Measurements from ENCODE around the gene ACSF2. TPM values are rescaled to one million over a fixed set of nuclear protein-coding genes. Genes with fewer than 3 reads are reported as not detected.
"Not testable (repeated sequence)": the region's sequence is repeated elsewhere in the genome, so short reads cannot be mapped to it uniquely, and the experiment has no call there.

Gene ACSF2
- total RNA-seq, 6 donors from 2014 or later = 52.3 to 239 (median 120) TPM

DNA sequence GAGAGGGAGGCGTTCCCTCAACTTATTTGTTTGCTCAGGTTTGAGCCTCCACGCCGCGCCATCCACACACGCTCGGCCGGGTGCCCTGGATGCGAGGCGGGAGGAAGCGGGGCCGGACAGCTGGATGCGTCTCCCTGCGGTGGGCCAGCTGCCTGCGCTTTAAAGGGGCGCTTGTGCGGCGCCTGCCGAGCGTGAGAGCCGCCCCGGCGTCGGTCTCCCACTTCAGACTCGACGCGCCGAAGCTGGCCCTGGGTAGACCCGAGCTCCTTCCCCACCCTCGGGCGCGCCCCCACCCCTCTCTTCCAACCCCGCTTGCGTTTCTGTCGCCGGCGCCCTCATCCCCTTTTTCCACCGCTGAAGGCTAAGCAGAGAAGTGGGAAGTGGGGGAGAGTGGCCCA lies 43.2 kb downstream of the ACSF2 start:
- Histone ChIP-seq H3K36me3 (peaks cover 0 to 29% (median 10%) of the 10 kb centered on the region in 4 donors), H3K27ac (no peak overlapping the region), H3K4me3 (peak overlapping the region in 3 of 4 donors; percentile 23 to 35 (median 26)), H3K9me3 (no peaks in the 10 kb centered on the region), H3K4me1 (peaks cover 10 to 25% (median 13%) of the 10 kb centered on the region in 4 donors), H3K27me3 (peaks cover 0 to 21% (median 4%) of the 10 kb centered on the region in 4 donors)
- TF ChIP-seq EP300 (IDR thresholded peaks at IDR 0.05) = no peak
- no peak for TF ChIP-seq POLR2A (IDR thresholded peaks at IDR 0.05)
- no peak for TF ChIP-seq POLR2AphosphoS5 (IDR thresholded peaks at IDR 0.05)
- TF ChIP-seq, protein P1, sequence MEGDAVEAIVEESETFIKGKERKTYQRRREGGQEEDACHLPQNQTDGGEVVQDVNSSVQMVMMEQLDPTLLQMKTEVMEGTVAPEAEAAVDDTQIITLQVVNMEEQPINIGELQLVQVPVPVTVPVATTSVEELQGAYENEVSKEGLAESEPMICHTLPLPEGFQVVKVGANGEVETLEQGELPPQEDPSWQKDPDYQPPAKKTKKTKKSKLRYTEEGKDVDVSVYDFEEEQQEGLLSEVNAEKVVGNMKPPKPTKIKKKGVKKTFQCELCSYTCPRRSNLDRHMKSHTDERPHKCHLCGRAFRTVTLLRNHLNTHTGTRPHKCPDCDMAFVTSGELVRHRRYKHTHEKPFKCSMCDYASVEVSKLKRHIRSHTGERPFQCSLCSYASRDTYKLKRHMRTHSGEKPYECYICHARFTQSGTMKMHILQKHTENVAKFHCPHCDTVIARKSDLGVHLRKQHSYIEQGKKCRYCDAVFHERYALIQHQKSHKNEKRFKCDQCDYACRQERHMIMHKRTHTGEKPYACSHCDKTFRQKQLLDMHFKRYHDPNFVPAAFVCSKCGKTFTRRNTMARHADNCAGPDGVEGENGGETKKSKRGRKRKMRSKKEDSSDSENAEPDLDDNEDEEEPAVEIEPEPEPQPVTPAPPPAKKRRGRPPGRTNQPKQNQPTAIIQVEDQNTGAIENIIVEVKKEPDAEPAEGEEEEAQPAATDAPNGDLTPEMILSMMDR (IDR thresholded peaks at IDR 0.05) = no peak
- DNase-seq (peak in 1 of 2 donors; percentile 82), ATAC-seq (ENCODE audit: low FRiP score in 2 of 2) (peak in 1 of 2 donors; percentile 45)
- WGBS, 2 donors = 21 to 26% methylated on average over 12 to 32 of the region's 37 CpGs

DNA sequence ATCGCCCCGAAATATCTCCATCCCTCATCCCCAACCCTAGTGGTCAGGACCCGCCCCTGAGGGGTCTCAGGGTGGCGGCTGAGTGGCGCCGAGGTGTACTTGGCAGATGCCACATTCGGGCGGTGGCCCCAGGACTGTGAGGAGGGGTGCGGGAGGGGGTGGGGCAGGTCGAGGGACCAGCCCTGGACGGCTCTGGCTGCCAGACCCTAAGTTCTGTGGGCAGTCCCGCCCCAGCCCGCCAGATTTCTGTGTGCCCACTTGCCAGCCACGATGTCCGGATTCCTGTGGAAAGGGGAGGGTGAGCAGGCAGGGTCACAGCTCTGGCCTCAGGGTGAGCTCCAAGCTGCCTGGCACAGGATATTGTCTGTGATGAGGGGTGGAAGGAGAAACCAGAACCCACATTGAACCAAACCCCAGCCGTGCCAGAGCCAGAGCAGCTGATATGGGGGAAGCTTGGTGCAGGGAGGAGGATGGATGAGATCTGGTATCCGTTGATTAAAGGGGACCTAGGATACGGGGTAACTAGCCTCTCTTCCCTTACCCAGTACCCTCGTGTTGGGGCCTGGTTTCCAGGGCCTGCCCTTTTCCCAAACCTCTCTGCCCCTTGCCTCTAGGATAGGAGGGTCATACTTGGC lies 43.8 kb downstream of the ACSF2 start:
- TF ChIP-seq POLR2A (IDR thresholded peaks at IDR 0.05) = no peak
- Histone ChIP-seq H3K36me3 (peaks cover 0 to 29% (median 12%) of the 10 kb centered on the region in 4 donors), H3K27me3 (peaks cover 0 to 21% (median 4%) of the 10 kb centered on the region in 4 donors), H3K4me3 (no peak overlapping the region), H3K4me1 (peaks cover 10 to 25% (median 13%) of the 10 kb centered on the region in 4 donors), H3K9me3 (no peaks in the 10 kb centered on the region), H3K27ac (no peak overlapping the region)
- DNase-seq = no peak
- WGBS, 2 donors = 66 to 78% methylated on average over 17 to 18 of the region's 19 CpGs
- ATAC-seq (ENCODE audit: low FRiP score in 2 of 2) = no peak

DNA sequence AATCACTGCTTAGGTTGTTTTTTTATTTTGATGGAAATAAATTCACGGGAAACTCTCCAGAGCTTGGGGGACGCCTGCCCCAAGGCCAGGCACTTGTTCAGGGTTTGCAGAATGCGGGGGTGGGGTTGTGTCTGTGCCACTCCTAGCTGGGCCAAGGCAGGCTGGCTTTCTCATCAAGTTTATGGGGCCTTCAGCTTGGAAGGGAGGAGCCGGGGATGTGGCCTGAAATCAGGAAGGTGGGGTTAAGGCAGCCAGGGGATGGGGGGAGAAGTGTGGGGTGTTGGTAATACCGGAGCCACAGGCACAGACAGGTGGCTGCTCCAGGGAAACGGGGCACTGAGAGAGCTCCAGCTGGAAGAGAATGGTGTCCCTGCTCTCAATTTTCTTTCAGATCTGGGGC lies 44.4 kb downstream of the ACSF2 start:
- no peak for ATAC-seq (ENCODE audit: low FRiP score in 2 of 2)
- DNase-seq = no peak
- Histone ChIP-seq H3K27ac (no peak overlapping the region), H3K27me3 (peaks cover 0 to 21% (median 4%) of the 10 kb centered on the region in 4 donors), H3K4me1 (peaks cover 10 to 25% (median 13%) of the 10 kb centered on the region in 4 donors), H3K36me3 (peaks cover 0 to 29% (median 12%) of the 10 kb centered on the region in 4 donors), H3K9me3 (no peaks in the 10 kb centered on the region), H3K4me3 (no peak overlapping the region)
- WGBS, 2 donors = 81 to 87% methylated on average over 6 of the region's 6 CpGs
- no peak for TF ChIP-seq POLR2AphosphoS5 (IDR thresholded peaks at IDR 0.05)
- no peak for TF ChIP-seq EP300 (IDR thresholded peaks at IDR 0.05)
- no peak for TF ChIP-seq POLR2A (IDR thresholded peaks at IDR 0.05)
- TF ChIP-seq, protein P1 (IDR thresholded peaks at IDR 0.05) = no peak

DNA sequence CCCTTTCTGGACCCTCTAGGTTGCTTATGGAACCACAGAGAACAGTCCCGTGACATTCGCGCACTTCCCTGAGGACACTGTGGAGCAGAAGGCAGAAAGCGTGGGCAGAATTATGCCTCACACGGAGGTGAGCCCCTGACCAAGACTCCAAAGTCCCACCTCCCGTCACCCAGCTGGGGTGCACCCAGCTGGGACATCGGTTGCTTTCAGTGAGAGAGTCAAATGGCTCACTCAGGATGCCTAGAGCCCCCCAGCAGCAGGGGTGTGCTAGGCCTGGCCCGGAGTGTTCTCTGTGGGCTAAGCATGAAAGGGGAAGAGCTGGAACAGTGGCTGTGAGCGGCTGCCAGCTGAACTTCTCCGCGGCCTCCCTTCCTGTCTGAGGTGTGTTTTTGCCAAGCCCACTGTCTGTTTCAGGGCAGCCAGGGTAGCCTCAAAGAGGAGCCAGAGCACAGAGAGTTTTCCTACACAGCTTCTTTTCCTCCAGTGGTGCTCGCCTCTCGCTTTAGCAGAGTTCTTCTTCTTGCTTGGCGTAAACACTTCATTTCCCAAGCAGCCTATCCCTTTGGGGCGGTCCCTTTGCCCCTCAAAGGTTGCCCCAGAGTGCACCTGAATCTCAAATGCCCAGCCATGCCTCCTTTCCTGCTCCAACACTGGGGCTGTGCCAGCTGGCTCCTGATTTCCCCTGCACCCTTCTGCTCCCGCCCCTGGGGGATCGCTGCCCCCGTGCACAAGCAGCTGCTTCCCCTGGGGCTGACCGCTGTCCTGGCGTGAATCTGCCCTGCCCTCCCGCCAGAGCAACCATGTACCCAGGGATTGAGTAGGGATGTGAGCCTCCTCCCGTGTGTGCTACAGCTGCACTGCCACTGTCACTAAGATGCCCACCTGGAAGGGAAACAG lies 45.2 kb downstream of the ACSF2 start:
- H3K36me3 ChIP-seq = peaks cover 0 to 29% (median 12%) of the 10 kb centered on the region in 4 donors
- peaks cover 10 to 22% (median 13%) of the 10 kb centered on the region in 4 donors for H3K4me1 ChIP-seq
- no peak for TF ChIP-seq POLR2A (IDR thresholded peaks at IDR 0.05)
- TF ChIP-seq, protein P1 (IDR thresholded peaks at IDR 0.05) = no peak
- no peak for TF ChIP-seq EP300 (IDR thresholded peaks at IDR 0.05)
- no peak for TF ChIP-seq POLR2AphosphoS5 (IDR thresholded peaks at IDR 0.05)
- no peak for ATAC-seq (ENCODE audit: low FRiP score in 2 of 2)
- no peak overlapping the region for H3K4me3 ChIP-seq
- peaks cover 0 to 21% (median 4%) of the 10 kb centered on the region in 4 donors for H3K27me3 ChIP-seq
- H3K9me3 ChIP-seq = no peaks in the 10 kb centered on the region
- DNase-seq = no peak
- 81 to 90% methylated on average over 21 to 22 of the region's 22 CpGs for WGBS, 2 donors
- no peak overlapping the region for H3K27ac ChIP-seq

DNA sequence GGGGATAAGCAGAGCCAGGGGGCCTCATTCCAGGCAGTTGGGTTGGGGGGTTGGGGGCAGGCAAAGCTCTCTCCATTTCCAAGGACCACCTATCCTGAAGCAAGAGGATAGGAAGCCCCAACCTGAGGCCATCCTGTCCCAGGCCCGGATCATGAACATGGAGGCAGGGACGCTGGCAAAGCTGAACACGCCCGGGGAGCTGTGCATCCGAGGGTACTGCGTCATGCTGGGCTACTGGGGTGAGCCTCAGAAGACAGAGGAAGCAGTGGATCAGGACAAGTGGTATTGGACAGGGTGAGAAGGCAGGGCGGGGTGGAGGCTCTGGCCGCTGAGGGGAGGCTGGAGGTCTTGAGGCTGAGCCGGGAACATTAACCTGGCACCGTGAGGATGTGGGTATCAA lies 46.3 kb downstream of the ACSF2 start:
- Histone ChIP-seq H3K4me3 (no peak overlapping the region), H3K27ac (no peak overlapping the region), H3K36me3 (peaks cover 0 to 29% (median 12%) of the 10 kb centered on the region in 4 donors), H3K9me3 (no peaks in the 10 kb centered on the region), H3K27me3 (peaks cover 0 to 16% (median 4%) of the 10 kb centered on the region in 4 donors), H3K4me1 (peaks cover 10 to 19% (median 13%) of the 10 kb centered on the region in 4 donors)
- 95 to 96% methylated on average over 9 to 10 of the region's 10 CpGs for WGBS, 2 donors
- TF ChIP-seq POLR2AphosphoS5 (IDR thresholded peaks at IDR 0.05) = no peak
- no peak for TF ChIP-seq POLR2A (IDR thresholded peaks at IDR 0.05)
- TF ChIP-seq, protein P1 (IDR thresholded peaks at IDR 0.05) = no peak
- TF ChIP-seq EP300 (IDR thresholded peaks at IDR 0.05) = no peak
- ATAC-seq (ENCODE audit: low FRiP score in 2 of 2) (no peak), DNase-seq (no peak)

DNA sequence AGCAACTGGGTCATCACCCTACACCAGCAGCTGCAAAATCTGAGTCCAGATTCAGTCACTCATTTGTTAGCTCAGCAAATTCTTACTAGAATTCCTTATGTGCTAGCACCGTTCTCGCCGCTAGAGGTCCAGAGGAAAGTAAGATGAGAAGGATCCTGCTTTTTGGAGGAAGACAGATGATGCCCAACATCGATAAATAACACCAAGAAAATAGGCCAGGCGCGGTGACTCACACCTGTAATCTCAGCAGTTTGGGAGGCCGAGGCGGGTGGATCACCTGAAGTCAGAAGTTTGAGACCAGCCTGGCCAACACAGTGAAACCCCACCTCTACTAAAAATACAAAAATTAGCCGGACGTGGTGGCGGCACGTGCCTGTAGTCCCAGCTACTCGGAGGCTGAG lies 46.7 kb downstream of the ACSF2 start:
- not testable (repeated sequence) for H3K27ac ChIP-seq; H3K9me3 ChIP-seq; H3K4me3 ChIP-seq; DNase-seq; ATAC-seq (ENCODE audit: low FRiP score in 2 of 2)
- H3K36me3 ChIP-seq = peaks cover 0 to 29% (median 12%) of the 10 kb centered on the region in 4 donors
- peaks cover 0 to 16% (median 4%) of the 10 kb centered on the region in 4 donors for H3K27me3 ChIP-seq
- peaks cover 10 to 19% (median 13%) of the 10 kb centered on the region in 4 donors for H3K4me1 ChIP-seq
- 91 to 94% methylated on average over 13 of the region's 13 CpGs for WGBS, 2 donors

Data from upper lobe of left lung (tissue), 6 donors.